GM21576 (cell line): ENCODE data around the gene PTGES3L.
"Not testable (repeated sequence)": the region's sequence is repeated elsewhere in the genome, so short reads cannot be mapped to it uniquely, and the experiment has no call there.

Experiments
- ATAC-seq: cut with Tn5 transposase; IDR thresholded peaks from one replicate; pipeline ENCODE4 v1.9.1; 2021; ENCODE audit warnings: mild to moderate bottlenecking, moderate library complexity; ENCODE audit not compliant: unreplicated experiment

The PTGES3L gene

DNA sequence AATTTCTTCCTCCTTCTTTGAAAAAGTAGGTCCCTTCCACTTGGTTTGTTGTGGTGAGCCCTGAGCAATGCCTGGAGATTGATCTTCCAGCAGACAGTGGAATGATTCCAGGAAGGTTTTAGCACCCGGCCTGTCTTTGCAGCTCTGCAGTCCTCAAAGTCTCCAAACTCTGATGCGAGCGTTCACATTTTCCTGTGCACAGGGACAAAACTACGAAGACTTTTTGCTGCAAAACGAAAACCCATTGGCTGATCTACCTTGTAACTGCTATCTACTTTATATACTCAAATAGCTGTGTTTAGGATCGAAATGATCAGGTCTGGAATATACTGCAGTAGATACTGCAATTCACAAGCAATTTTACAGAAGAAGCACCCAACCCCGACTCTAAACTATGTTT, 57.6 kb downstream of the PTGES3L start:
- no peak for ATAC-seq

DNA sequence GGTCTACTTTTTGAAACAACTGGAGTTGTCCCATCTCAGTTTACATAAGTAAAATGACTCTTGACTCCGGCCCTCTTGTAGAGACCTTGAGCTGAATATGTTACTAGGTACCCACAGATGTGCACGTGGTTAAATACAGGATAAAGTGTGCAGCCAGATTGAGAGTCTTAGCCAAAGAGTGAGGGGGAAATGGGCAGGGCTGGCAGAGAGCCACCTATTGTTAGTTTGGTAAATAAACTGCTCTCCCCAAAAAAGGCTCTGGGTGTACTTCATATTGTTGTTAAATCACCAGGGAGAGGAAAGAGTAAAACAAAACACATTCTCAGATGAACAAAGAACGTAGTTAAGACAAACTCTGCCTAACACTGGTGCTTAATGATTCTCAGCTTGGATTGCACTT, 59.0 kb downstream of the PTGES3L start:
- no peak for ATAC-seq

GRCh38 chr17:42920106-42920900, 59.6 kb downstream of the PTGES3L start:
- no peak for ATAC-seq

DNA sequence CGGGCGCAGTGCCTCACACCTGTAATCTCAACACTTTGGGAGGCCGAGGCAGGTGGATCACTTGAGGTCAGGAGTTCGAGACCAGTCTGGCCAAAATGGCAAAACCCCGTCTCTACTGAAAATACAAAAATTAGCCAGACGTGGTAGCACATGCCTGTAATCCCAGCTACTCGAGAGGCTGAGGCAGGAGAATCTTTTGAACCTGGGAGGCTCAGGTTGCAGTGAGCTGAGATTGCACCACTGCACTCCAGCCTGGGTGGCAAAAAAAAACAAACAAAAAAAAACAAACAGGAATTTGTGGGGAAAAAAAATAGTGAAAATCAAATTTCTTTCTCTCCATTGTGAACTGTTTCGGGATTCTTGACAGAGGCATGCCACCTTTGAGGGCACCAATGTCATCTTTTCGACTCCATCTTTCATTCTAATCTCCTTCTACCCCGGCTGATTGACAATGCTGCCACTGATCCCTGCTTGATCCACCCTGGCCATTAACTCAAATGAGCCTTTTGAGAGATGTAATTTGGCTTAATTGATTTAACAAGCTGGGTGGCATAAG, 60.3 kb downstream of the PTGES3L start:
- not testable (repeated sequence) for ATAC-seq

DNA sequence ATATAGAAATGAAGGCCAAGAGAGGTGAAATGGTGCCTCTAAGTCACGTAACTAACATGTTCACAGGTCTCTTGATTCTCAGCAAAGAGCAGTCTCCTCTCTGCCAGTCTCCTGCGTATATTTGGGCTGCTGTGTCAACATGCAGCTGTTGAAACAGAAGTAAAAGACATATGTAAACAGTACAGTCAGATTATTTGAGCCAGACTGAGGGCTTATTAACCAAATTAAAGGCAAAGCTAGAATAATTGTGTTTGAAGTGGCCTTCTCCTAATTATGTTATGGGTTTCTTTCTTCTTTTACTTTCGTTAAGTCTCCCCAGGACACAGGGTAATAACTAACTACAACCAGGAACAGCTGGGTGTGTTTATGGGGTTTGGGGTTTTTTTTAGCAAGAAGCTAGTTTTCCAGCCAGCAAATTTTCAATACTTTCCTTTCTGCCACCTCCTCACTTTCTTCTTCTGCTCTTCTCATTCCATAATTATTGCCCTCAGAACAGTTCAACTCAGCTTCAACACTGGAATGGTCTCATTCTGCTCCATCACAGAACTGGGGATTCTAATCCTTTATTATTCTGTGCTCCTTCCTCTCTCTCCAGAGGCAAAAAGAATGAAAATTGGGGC, 60.9 kb downstream of the PTGES3L start:
- ATAC-seq: no peak
